ENCODE data around the gene OAS3.

OAS3 gene

GRCh38 chr12:112997506-112997905, 59.2 kb downstream of the OAS3 start:
- Histone ChIP-seq H3K36me3 (ENCODE audit: control insufficient read depth, insufficient read depth, low read length) (peaks cover 43% of the 10 kb centered on the region), H3K4me3 (replicated peaks; ENCODE audit: low read depth, low read length) (no peak overlapping the region), H3K27me3 (replicated peaks; ENCODE audit: control insufficient read depth, insufficient read depth, low read length) (no peaks in the 10 kb centered on the region; the same call in 1 of the 2 replicates)
- no peak for DNase-seq (ENCODE audit: extremely low read depth, insufficient read length)
- TF ChIP-seq CTCF (IDR thresholded peaks at IDR 0.05; ENCODE audit: insufficient read depth, low read length, poor library complexity, severe bottlenecking), result no peak

GRCh38 chr12:112998987-112999767, 60.9 kb downstream of the OAS3 start:
- TF ChIP-seq CTCF (IDR thresholded peaks at IDR 0.05; ENCODE audit: insufficient read depth, low read length, poor library complexity, severe bottlenecking), result no peak
- DNase-seq (ENCODE audit: extremely low read depth, insufficient read length), result peak; percentile 72
- peaks cover 48% of the 10 kb centered on the region for H3K36me3 ChIP-seq (ENCODE audit: control insufficient read depth, insufficient read depth, low read length)
- no peak overlapping the region for H3K4me3 ChIP-seq (replicated peaks; ENCODE audit: low read depth, low read length)
- no peaks in the 10 kb centered on the region; the same call in 1 of the 2 replicates for H3K27me3 ChIP-seq (replicated peaks; ENCODE audit: control insufficient read depth, insufficient read depth, low read length)

GRCh38 chr12:113000433-113000832, 62.2 kb downstream of the OAS3 start:
- Histone ChIP-seq H3K36me3 (ENCODE audit: control insufficient read depth, insufficient read depth, low read length) (peaks cover 54% of the 10 kb centered on the region), H3K4me3 (replicated peaks; ENCODE audit: low read depth, low read length) (no peak overlapping the region), H3K27me3 (replicated peaks; ENCODE audit: control insufficient read depth, insufficient read depth, low read length) (no peaks in the 10 kb centered on the region; the same call in 1 of the 2 replicates)
- no peak for DNase-seq (ENCODE audit: extremely low read depth, insufficient read length)
- TF ChIP-seq CTCF (IDR thresholded peaks at IDR 0.05; ENCODE audit: insufficient read depth, low read length, poor library complexity, severe bottlenecking), result no peak

GRCh38 chr12:113002155-113002554, 63.9 kb downstream of the OAS3 start:
- H3K4me3 ChIP-seq (replicated peaks; ENCODE audit: low read depth, low read length), result no peak overlapping the region
- TF ChIP-seq CTCF (IDR thresholded peaks at IDR 0.05; ENCODE audit: insufficient read depth, low read length, poor library complexity, severe bottlenecking), result no peak
- no peaks in the 10 kb centered on the region; the same call in 1 of the 2 replicates for H3K27me3 ChIP-seq (replicated peaks; ENCODE audit: control insufficient read depth, insufficient read depth, low read length)
- no peak for DNase-seq (ENCODE audit: extremely low read depth, insufficient read length)
- peaks cover 51% of the 10 kb centered on the region for H3K36me3 ChIP-seq (ENCODE audit: control insufficient read depth, insufficient read depth, low read length)

GRCh38 chr12:113002676-113003075, 64.4 kb downstream of the OAS3 start:
- peaks cover 51% of the 10 kb centered on the region for H3K36me3 ChIP-seq (ENCODE audit: control insufficient read depth, insufficient read depth, low read length)
- H3K27me3 ChIP-seq (replicated peaks; ENCODE audit: control insufficient read depth, insufficient read depth, low read length), result no peaks in the 10 kb centered on the region; the same call in 1 of the 2 replicates
- H3K4me3 ChIP-seq (replicated peaks; ENCODE audit: low read depth, low read length), result no peak overlapping the region
- no peak for DNase-seq (ENCODE audit: extremely low read depth, insufficient read length)
- TF ChIP-seq CTCF (IDR thresholded peaks at IDR 0.05; ENCODE audit: insufficient read depth, low read length, poor library complexity, severe bottlenecking), result no peak
